ENCODE results near the gene E2F4. TPM values are rescaled to one million over a fixed set of nuclear protein-coding genes. Genes with fewer than 3 reads are reported as not detected.

The E2F4 gene
- total and polyA plus RNA-seq, 2 of the 13 experiments (the other 11 are each of a cell fraction or from before 2014, with no cell fraction given), result 84.8 to 91.2 TPM

DNA sequence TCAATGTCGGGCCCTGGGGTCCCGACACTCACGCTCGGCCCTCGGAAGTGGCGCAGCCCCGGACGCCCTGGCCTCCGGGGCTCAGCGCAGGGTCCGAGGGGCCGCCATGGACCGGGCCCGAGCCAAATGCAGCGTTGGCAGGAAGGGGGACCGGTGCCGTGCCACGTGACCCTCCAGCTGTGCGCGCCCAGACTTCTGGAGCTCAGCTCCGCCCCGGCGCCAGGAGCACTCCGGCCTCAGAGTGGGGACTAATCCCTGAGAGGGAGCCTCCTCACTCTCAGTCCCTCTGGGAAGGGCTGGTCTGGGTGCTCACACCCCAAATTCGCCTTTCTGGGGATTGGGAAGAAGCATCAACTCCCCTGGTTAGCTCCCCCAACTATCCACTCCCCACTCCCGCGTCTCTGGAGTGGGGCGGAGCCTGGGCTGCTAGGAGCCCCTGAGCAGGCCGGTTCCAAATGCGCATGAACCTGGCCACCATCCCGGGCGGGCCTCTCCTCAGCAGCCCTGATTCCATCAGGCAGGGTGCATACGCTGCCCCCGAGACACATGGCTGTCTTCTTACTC, 41.0 kb upstream of the E2F4 start, which contains the start of gene B3GNT9 (continued):
- TF ChIP-seq, protein P1, sequence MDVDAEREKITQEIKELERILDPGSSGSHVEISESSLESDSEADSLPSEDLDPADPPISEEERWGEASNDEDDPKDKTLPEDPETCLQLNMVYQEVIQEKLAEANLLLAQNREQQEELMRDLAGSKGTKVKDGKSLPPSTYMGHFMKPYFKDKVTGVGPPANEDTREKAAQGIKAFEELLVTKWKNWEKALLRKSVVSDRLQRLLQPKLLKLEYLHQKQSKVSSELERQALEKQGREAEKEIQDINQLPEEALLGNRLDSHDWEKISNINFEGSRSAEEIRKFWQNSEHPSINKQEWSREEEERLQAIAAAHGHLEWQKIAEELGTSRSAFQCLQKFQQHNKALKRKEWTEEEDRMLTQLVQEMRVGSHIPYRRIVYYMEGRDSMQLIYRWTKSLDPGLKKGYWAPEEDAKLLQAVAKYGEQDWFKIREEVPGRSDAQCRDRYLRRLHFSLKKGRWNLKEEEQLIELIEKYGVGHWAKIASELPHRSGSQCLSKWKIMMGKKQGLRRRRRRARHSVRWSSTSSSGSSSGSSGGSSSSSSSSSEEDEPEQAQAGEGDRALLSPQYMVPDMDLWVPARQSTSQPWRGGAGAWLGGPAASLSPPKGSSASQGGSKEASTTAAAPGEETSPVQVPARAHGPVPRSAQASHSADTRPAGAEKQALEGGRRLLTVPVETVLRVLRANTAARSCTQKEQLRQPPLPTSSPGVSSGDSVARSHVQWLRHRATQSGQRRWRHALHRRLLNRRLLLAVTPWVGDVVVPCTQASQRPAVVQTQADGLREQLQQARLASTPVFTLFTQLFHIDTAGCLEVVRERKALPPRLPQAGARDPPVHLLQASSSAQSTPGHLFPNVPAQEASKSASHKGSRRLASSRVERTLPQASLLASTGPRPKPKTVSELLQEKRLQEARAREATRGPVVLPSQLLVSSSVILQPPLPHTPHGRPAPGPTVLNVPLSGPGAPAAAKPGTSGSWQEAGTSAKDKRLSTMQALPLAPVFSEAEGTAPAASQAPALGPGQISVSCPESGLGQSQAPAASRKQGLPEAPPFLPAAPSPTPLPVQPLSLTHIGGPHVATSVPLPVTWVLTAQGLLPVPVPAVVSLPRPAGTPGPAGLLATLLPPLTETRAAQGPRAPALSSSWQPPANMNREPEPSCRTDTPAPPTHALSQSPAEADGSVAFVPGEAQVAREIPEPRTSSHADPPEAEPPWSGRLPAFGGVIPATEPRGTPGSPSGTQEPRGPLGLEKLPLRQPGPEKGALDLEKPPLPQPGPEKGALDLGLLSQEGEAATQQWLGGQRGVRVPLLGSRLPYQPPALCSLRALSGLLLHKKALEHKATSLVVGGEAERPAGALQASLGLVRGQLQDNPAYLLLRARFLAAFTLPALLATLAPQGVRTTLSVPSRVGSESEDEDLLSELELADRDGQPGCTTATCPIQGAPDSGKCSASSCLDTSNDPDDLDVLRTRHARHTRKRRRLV (CRISPR knock-in tag; IDR thresholded peaks at IDR 0.05), result no peak
- TF ChIP-seq SCMH1 (CRISPR knock-in tag; IDR thresholded peaks at IDR 0.05; ENCODE audit: borderline replicate concordance), result no peak
- no peak for TF ChIP-seq SIX4 (CRISPR knock-in tag; IDR thresholded peaks at IDR 0.05)
- no peak for TF ChIP-seq ZNF335 (CRISPR knock-in tag; IDR thresholded peaks at IDR 0.05)
- TF ChIP-seq YY1 (IDR thresholded peaks at IDR 0.05; ENCODE audit: insufficient read depth, insufficient replicate concordance, low read depth, low read length), result peak; percentile 47
- no peak for TF ChIP-seq ZNF337 (CRISPR knock-in tag; IDR thresholded peaks at IDR 0.05; ENCODE audit: borderline replicate concordance, low read depth)
- TF ChIP-seq TBX2 (CRISPR knock-in tag; IDR thresholded peaks at IDR 0.05; ENCODE audit: borderline replicate concordance), result peak; percentile 68
- no peak for TF ChIP-seq HNRNPH1 (optimal IDR thresholded peaks at IDR 0.05; ENCODE audit: low read depth, low read length)
- TF ChIP-seq STAG1 (CRISPR knock-in tag; IDR thresholded peaks at IDR 0.05), result peak; percentile 3; the same call in 1 of the 2 replicates
- TF ChIP-seq EP300 (IDR thresholded peaks at IDR 0.05; ENCODE audit: low read depth in 2 of 2, low read length in 2 of 2), result peak in 1 of 2 experiments; percentile 33; a peak in 1 of 4 replicates
- no peak for TF ChIP-seq EP300 (CRISPR knock-in tag; IDR thresholded peaks at IDR 0.05; ENCODE audit: borderline replicate concordance)
- no peak for TF ChIP-seq RNF2 (conservative IDR thresholded peaks at IDR 0.05; ENCODE audit: low read depth)
- TF ChIP-seq HNRNPLL (IDR thresholded peaks at IDR 0.05; ENCODE audit: low read depth, low read length, poor library complexity, severe bottlenecking), result peak; percentile 25
- TF ChIP-seq, protein P2, sequence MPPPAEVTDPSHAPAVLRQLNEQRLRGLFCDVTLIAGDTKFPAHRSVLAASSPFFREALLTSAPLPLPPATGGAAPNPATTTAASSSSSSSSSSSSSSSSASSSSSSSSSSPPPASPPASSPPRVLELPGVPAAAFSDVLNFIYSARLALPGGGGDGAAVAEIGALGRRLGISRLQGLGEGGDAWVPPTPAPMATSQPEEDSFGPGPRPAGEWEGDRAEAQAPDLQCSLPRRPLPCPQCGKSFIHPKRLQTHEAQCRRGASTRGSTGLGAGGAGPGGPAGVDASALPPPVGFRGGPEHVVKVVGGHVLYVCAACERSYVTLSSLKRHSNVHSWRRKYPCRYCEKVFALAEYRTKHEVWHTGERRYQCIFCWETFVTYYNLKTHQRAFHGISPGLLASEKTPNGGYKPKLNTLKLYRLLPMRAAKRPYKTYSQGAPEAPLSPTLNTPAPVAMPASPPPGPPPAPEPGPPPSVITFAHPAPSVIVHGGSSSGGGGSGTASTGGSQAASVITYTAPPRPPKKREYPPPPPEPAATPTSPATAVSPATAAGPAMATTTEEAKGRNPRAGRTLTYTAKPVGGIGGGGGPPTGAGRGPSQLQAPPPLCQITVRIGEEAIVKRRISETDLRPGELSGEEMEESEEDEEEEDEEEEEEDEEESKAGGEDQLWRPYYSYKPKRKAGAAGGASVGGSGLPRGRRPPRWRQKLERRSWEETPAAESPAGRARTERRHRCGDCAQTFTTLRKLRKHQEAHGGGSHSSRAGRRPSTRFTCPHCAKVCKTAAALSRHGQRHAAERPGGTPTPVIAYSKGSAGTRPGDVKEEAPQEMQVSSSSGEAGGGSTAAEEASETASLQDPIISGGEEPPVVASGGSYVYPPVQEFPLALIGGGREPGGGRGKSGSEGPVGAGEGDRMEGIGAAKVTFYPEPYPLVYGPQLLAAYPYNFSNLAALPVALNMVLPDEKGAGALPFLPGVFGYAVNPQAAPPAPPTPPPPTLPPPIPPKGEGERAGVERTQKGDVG (CRISPR knock-in tag; IDR thresholded peaks at IDR 0.05; ENCODE audit: borderline replicate concordance), result peak; percentile 86; the same call in 1 of the 2 replicates
- TF ChIP-seq RBM39 (IDR thresholded peaks at IDR 0.05; ENCODE audit: low read depth, low read length, poor library complexity, severe bottlenecking), result no peak
- no peak for TF ChIP-seq SOX13 (IDR thresholded peaks at IDR 0.05)
- 0 out of 4 replicates have a peak, but pooled peaks of 1 of the 2 experiments have one; percentile 21 for TF ChIP-seq SOX13 (CRISPR knock-in tag; conservative IDR thresholded peaks at IDR 0.05 in 1 of 2, IDR thresholded peaks at IDR 0.05 in 1 of 2)
- TF ChIP-seq ZBTB42 (CRISPR knock-in tag; IDR thresholded peaks at IDR 0.05), result 0 out of 2 replicates have a peak, but pooled peaks have one; percentile 68
- TF ChIP-seq KDM5A (IDR thresholded peaks at IDR 0.05; ENCODE audit: borderline replicate concordance, low read length), result no peak
- peak; percentile 95; the same call in 1 of the 2 replicates for TF ChIP-seq ZNF572 (CRISPR knock-in tag; IDR thresholded peaks at IDR 0.05)
